Measurements from ENCODE around the gene B3GALNT1. TPM values are rescaled to one million over a fixed set of nuclear protein-coding genes. Genes with fewer than 3 reads are reported as not detected.

Gene B3GALNT1
- total RNA-seq, 1 donor from 2014 or later = 6.3 TPM

Other genes with a start within 250 kb of the B3GALNT1 start
- 57.3 and 65.7 TPM in 2 replicates for gene NMD3, start 116.0 kb upstream of the B3GALNT1 start, total RNA-seq

Data from lung microvascular endothelial cell (primary cell).